Jurkat, Clone E6-1 (cell line): ENCODE results near the gene RAB24.

Source experiments
- DNase-seq: peaks from one replicate; pipeline ENCODE4 v3.0.0-alpha.2; 2011; ENCODE audit warnings: low read depth, low spot score
- H3K4me3 ChIP-seq: 2 replicates; pipeline ENCODE4 v1.5.1; 2011; ENCODE audit warnings: mild to moderate bottlenecking, low read length, control low read depth, moderate library complexity

The RAB24 gene

GRCh38 chr5:177334781-177335700 lies 31.5 kb upstream of the RAB24 start:
- H3K4me3 ChIP-seq: no peak overlapping the region
- no peak for DNase-seq

- no peak for DNase-seq
- H3K4me3 ChIP-seq: no peak overlapping the region
These were observed 30.6 kb upstream of the RAB24 start for GRCh38 chr5:177334155-177334551.

- no peak overlapping the region for H3K4me3 ChIP-seq
- DNase-seq: no peak
These were observed 30.1 kb upstream of the RAB24 start for GRCh38 chr5:177333420-177334154.

- no peak overlapping the region for H3K4me3 ChIP-seq
- DNase-seq: no peak
These were observed 29.4 kb upstream of the RAB24 start for GRCh38 chr5:177332896-177333260.

- DNase-seq: no peak
- no peak overlapping the region for H3K4me3 ChIP-seq
These were observed 28.7 kb upstream of the RAB24 start for GRCh38 chr5:177332031-177332895.

GRCh38 chr5:177330991-177331842 lies 27.7 kb upstream of the RAB24 start:
- no peak for DNase-seq
- no peak overlapping the region for H3K4me3 ChIP-seq

GRCh38 chr5:177329883-177330282 lies 26.4 kb upstream of the RAB24 start:
- H3K4me3 ChIP-seq: no peak overlapping the region
- no peak for DNase-seq

- no peak for DNase-seq
- H3K4me3 ChIP-seq: no peak overlapping the region
These were observed 25.2 kb upstream of the RAB24 start for GRCh38 chr5:177328545-177329231.

GRCh38 chr5:177327539-177328522 lies 24.3 kb upstream of the RAB24 start:
- no peak for DNase-seq
- no peak overlapping the region for H3K4me3 ChIP-seq

GRCh38 chr5:177325868-177326381 lies 22.4 kb upstream of the RAB24 start:
- H3K4me3 ChIP-seq: no peak overlapping the region
- DNase-seq: no peak

GRCh38 chr5:177320879-177321278 lies 17.4 kb upstream of the RAB24 start:
- no peak for DNase-seq
- H3K4me3 ChIP-seq: no peak overlapping the region

- DNase-seq: peak; percentile 28
- H3K4me3 ChIP-seq: no peak overlapping the region
These were observed 16.5 kb upstream of the RAB24 start for GRCh38 chr5:177319913-177320588.

- no peak overlapping the region for H3K4me3 ChIP-seq
- peak; percentile 73 for DNase-seq
These were observed 14.4 kb upstream of the RAB24 start for GRCh38 chr5:177317959-177318377.

GRCh38 chr5:177316005-177316404 lies 12.5 kb upstream of the RAB24 start:
- DNase-seq: no peak
- H3K4me3 ChIP-seq: no peak overlapping the region

GRCh38 chr5:177315411-177315810 lies 11.9 kb upstream of the RAB24 start:
- no peak for DNase-seq
- H3K4me3 ChIP-seq: no peak overlapping the region
